ENCODE measurements around the gene MAP4K4. TPM values are rescaled to one million over a fixed set of nuclear protein-coding genes. Genes with fewer than 3 reads are reported as not detected.
A peak's percentile ranks its signal among the peaks of the same experiment; 100 is the strongest.

MAP4K4 gene
- total RNA-seq, 1 donor from 2014 or later: 68.4 TPM

DNA sequence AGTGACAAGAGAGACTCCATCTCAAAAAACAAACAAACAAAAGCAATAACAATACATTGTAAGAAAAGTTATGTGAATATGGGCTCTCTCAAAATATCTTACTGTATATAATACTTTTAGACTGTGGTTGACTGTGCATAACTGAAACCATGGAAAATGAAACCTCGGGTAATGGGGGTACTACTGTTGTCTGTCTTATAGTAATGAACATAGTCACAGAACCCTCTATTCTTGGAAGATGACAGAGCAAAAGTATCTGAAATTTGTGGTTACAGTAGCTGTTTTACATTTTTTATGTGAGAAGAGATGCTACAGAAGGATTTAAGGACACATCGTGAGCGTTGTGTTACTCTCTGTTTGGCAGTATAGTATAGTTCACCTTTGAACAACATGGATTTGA, 60.5 kb downstream of the MAP4K4 start:
- ATAC-seq: no peak
- Histone ChIP-seq H3K36me3 (no peaks in the 10 kb centered on the region), H3K27ac (no peak overlapping the region), H3K4me3 (no peak overlapping the region), H3K4me1 (peaks cover 47% of the 10 kb centered on the region), H3K9me3 (no peaks in the 10 kb centered on the region), H3K27me3 (ENCODE audit: low read depth) (no peaks in the 10 kb centered on the region)
- intact Hi-C loops (cut with DNase I): no loop called here
- DNase-seq: no peak
- TF ChIP-seq, protein P1, sequence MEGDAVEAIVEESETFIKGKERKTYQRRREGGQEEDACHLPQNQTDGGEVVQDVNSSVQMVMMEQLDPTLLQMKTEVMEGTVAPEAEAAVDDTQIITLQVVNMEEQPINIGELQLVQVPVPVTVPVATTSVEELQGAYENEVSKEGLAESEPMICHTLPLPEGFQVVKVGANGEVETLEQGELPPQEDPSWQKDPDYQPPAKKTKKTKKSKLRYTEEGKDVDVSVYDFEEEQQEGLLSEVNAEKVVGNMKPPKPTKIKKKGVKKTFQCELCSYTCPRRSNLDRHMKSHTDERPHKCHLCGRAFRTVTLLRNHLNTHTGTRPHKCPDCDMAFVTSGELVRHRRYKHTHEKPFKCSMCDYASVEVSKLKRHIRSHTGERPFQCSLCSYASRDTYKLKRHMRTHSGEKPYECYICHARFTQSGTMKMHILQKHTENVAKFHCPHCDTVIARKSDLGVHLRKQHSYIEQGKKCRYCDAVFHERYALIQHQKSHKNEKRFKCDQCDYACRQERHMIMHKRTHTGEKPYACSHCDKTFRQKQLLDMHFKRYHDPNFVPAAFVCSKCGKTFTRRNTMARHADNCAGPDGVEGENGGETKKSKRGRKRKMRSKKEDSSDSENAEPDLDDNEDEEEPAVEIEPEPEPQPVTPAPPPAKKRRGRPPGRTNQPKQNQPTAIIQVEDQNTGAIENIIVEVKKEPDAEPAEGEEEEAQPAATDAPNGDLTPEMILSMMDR (IDR thresholded peaks at IDR 0.05): no peak

DNA sequence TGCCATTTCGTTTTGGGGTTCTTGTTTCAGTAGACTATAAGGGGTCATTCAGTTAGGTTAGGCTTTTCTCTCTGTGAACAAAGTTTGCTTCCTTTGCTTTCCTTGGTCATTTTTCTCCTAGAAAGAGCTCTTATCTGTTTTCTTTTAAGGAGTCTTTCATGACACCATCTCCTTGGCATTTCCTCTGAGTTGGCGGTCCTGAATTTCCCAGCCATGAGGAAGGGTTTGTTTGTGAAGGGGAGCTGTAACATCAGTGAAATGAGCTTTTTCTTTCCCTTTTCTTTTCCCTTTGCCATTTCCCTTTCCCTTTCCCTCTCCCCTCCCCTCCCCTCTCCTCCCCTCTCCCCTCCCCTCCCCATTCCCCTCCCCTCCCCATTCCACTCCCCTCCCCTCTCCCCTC, 61.7 kb downstream of the MAP4K4 start:
- DNase-seq: no peak
- peaks cover 47% of the 10 kb centered on the region for H3K4me1 ChIP-seq
- H3K9me3 ChIP-seq: no peaks in the 10 kb centered on the region
- H3K27ac ChIP-seq: no peak overlapping the region
- ATAC-seq: peak in 1 of 2 donors; percentile 40
- no peaks in the 10 kb centered on the region for H3K36me3 ChIP-seq
- H3K4me3 ChIP-seq: no peak overlapping the region
- TF ChIP-seq, protein P1 (IDR thresholded peaks at IDR 0.05): no peak
- no peaks in the 10 kb centered on the region for H3K27me3 ChIP-seq (ENCODE audit: low read depth)
- intact Hi-C loops (cut with DNase I): no loop called here

DNA sequence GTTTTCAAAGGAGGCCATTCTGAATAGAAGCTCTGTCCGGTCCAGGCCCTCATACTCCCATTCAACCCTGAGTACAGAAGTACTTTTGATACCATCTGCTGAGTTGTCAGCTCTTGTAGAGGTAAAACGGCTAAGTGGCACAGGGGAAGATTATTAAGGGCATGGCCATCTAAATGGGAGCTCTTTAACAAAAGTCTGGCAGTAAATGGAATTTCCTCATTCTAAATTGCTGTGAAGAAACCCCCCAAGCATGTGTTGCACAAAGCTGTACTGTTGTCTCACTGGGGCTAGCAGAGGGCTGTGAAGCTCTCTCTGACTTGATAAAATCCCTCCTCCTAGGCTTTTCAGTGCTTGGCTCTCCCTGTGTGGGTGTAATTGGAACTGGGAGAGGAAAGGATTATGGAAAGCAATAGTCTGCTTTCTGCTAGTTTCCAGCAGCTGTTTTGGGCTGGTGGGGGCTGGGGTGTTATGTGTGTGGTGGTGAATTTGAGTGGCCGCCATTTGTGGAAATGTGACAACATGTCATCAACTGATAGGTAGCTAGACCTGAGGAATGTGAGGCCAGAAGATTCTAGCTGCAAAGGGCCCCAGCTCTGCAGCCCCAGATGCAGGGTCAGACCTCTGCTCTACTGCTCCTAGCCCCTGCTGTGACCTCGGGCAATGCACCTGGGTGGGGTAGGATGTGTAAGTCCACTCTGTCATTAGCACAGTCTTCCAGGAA, 65.1 kb downstream of the MAP4K4 start:
- H3K36me3 ChIP-seq: no peaks in the 10 kb centered on the region
- H3K9me3 ChIP-seq: no peaks in the 10 kb centered on the region
- no peak overlapping the region for H3K27ac ChIP-seq
- TF ChIP-seq, protein P1 (IDR thresholded peaks at IDR 0.05): no peak
- ATAC-seq (peak in 1 of 2 donors; percentile 35), DNase-seq (no peak)
- H3K4me1 ChIP-seq: peaks cover 58% of the 10 kb centered on the region
- no peaks in the 10 kb centered on the region for H3K27me3 ChIP-seq (ENCODE audit: low read depth)
- no peak overlapping the region for H3K4me3 ChIP-seq
- intact Hi-C loops (cut with DNase I): no loop called here

DNA sequence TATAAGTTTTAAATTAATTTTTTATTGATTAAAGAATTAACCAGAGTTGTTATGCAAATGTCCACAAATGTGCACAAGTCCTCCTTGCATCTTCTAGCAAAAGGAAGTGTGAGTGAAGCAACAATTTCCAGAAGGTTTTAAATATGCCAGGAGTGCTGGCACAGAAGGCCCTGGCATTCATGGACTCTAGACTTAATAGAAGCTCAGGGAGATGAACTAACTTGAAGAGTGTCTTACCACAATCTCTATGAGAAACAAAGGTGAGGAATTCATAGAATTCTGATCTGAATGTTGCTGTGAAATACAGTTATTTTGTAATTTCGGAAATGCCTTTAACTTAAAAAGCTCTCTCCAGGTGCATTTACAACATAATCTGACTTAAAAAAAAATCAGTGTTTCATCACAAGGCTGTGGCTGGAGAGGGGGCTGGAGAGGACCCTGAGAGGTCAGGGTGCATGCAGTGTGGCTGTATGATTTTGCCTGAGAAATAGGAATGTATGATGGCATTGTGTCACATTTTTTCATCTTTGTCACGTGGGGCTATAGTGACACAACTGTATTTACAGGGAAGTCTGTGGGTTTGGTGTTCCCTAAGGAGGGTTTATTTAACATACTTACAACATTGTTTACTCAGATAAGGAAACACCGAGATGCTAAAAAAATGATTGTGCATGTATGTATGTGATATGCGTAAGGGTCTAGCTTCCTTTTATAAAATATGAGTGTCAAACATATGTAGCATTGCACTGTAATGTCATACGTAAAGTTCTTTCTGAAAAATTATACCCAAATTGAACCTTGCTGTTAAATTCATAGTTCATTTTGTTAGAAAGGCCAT, 66.2 kb downstream of the MAP4K4 start:
- ATAC-seq: peak; percentile 35 to 59
- Histone ChIP-seq H3K36me3 (no peaks in the 10 kb centered on the region), H3K9me3 (no peaks in the 10 kb centered on the region), H3K4me3 (no peak overlapping the region), H3K27me3 (ENCODE audit: low read depth) (no peaks in the 10 kb centered on the region), H3K27ac (no peak overlapping the region), H3K4me1 (peaks cover 66% of the 10 kb centered on the region)
- intact Hi-C loops (cut with DNase I): no loop called here
- no peak for DNase-seq
- TF ChIP-seq, protein P1 (IDR thresholded peaks at IDR 0.05): no peak

DNA sequence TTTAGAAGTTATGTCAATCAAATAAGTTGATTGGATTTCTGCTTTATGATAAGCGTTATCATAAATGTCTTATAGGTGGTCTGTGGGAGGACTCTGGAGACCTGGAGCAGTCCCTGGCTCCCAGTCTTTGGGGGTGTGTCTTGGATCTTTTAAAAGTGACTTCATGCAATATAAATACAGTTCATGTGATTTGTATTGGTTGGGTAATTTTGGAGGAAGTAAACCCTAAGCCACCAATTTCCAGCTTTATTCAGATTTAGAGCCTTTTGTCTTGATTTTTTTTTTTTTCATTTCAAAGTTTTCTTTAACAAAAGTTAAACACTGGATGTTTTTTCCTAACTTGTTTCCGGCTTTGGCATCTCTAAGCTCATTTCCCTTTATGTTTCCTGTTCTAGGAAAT, 68.8 kb downstream of the MAP4K4 start:
- Histone ChIP-seq H3K9me3 (no peaks in the 10 kb centered on the region), H3K27ac (peak overlapping the region; percentile 54), H3K27me3 (ENCODE audit: low read depth) (no peaks in the 10 kb centered on the region), H3K4me3 (no peak overlapping the region), H3K4me1 (peaks cover 81% of the 10 kb centered on the region), H3K36me3 (no peaks in the 10 kb centered on the region)
- no peak for DNase-seq
- ATAC-seq: no peak
- TF ChIP-seq, protein P1 (IDR thresholded peaks at IDR 0.05): no peak
- intact Hi-C loops (cut with DNase I): no loop called here

Data from lower lobe of right lung (tissue), 2 donors.